Measurements from ENCODE around the gene TMEM26.

- TF ChIP-seq TAF1 (IDR thresholded peaks at IDR 0.05; ENCODE audit: borderline replicate concordance, low read depth, low read length) (no peak), POLR2AphosphoS5 (IDR thresholded peaks at IDR 0.05; ENCODE audit: low read depth, low read length) (no peak), POLR2A (IDR thresholded peaks at IDR 0.05; ENCODE audit: low read depth, low read length) (no peak)
Measured at GRCh38 chr10:61463035-61463909, 10.1 kb upstream of the TMEM26 start.
